H9 (cell line): ENCODE results near the gene CDK5. TPM values are rescaled to one million over a fixed set of nuclear protein-coding genes. Genes with fewer than 3 reads are reported as not detected.
A peak's percentile ranks its signal among the peaks of the same experiment; 100 is the strongest.

Experiments used
- DNase-seq: peaks from one replicate; pipeline ENCODE4 v3.0.0-alpha.2; 2017
- H2AFZ ChIP-seq: one replicate; pipeline ENCODE4 v1.6.1; 2013; ENCODE audit warnings: mild to moderate bottlenecking, low read length, control low read depth, moderate library complexity
- H2AK5ac ChIP-seq: 2 replicates; pipeline ENCODE4 v1.6.1; 2013; ENCODE audit warnings: low read length, control low read depth, mixed read lengths; ENCODE audit not compliant: insufficient read length
- H2BK120ac ChIP-seq: one replicate; pipeline ENCODE4 v1.6.1; 2013; ENCODE audit warnings: low read depth, mild to moderate bottlenecking, low read length, control low read depth, inconsistent platforms; ENCODE audit not compliant: poor library complexity, severe bottlenecking
- H2BK12ac ChIP-seq: 2 replicates; pipeline ENCODE4 v1.6.1; 2013; ENCODE audit warnings: low read length, control low read depth, mixed read lengths, low read depth; ENCODE audit not compliant: insufficient read length
- H2BK15ac ChIP-seq: 2 replicates; pipeline ENCODE4 v1.6.1; 2013; ENCODE audit warnings: low read depth, low read length, control low read depth
- H2BK20ac ChIP-seq: one replicate; pipeline ENCODE4 v1.6.1; 2013; ENCODE audit warnings: low read depth, mild to moderate bottlenecking, low read length, control low read depth, inconsistent platforms; ENCODE audit not compliant: poor library complexity, severe bottlenecking
- H2BK5ac ChIP-seq: 2 replicates; pipeline ENCODE4 v1.6.1; 2013; ENCODE audit warnings: low read length, control low read depth, mixed read lengths; ENCODE audit not compliant: insufficient read length
- H3K14ac ChIP-seq: 2 replicates; pipeline ENCODE4 v1.6.1; 2013; ENCODE audit warnings: low read length, control low read depth; ENCODE audit not compliant: insufficient read depth
- H3K18ac ChIP-seq: 2 replicates; pipeline ENCODE4 v1.6.1; 2013; ENCODE audit warnings: low read depth, mild to moderate bottlenecking, mixed read lengths, low read length, control low read depth; ENCODE audit not compliant: insufficient read length
- H3K23ac ChIP-seq: 2 replicates; pipeline ENCODE4 v1.6.1; 2013; ENCODE audit warnings: low read length, control low read depth, mixed read lengths, low read depth; ENCODE audit not compliant: insufficient read length
- H3K23me2 ChIP-seq: 2 replicates; pipeline ENCODE4 v1.6.1; 2013; ENCODE audit warnings: low read depth, mild to moderate bottlenecking, mixed read lengths, low read length, control low read depth; ENCODE audit not compliant: insufficient read length, poor library complexity, severe bottlenecking
- H3K27ac ChIP-seq: 2 replicates; pipeline ENCODE4 v1.5.1; 2013; ENCODE audit warnings: low read length, control low read depth, mixed read lengths, low read depth; ENCODE audit not compliant: insufficient read length
- H3K27me3 ChIP-seq: 2 replicates; pipeline ENCODE4 v1.6.1; 2013; ENCODE audit warnings: low read length, control low read depth, inconsistent platforms; ENCODE audit not compliant: insufficient read depth
- H3K4ac ChIP-seq: 2 replicates; pipeline ENCODE4 v1.6.1; 2013; ENCODE audit warnings: low read depth, mild to moderate bottlenecking, control low read depth, inconsistent platforms, low read length, moderate library complexity
- H3K4me1 ChIP-seq: 2 replicates; pipeline ENCODE4 v1.6.1; 2013; ENCODE audit warnings: low read length, control low read depth, inconsistent platforms; ENCODE audit not compliant: insufficient read depth
- H3K4me2 ChIP-seq: 2 replicates; pipeline ENCODE4 v1.6.1; 2013; ENCODE audit warnings: low read length, control low read depth, mixed read lengths; ENCODE audit not compliant: insufficient read length, insufficient read depth
- H3K56ac ChIP-seq: 2 replicates; pipeline ENCODE4 v1.6.1; 2013; ENCODE audit warnings: low read depth, mild to moderate bottlenecking, mixed read lengths, low read length, control low read depth; ENCODE audit not compliant: insufficient read length
- H3K79me1 ChIP-seq: 2 replicates; pipeline ENCODE4 v1.6.1; 2013; ENCODE audit warnings: low read depth, mild to moderate bottlenecking, moderate library complexity, low read length, control low read depth, inconsistent platforms; ENCODE audit not compliant: insufficient read depth, poor library complexity, severe bottlenecking
- H3K79me2 ChIP-seq: 2 replicates; pipeline ENCODE4 v1.6.1; 2013; ENCODE audit warnings: low read length, control low read depth, inconsistent platforms; ENCODE audit not compliant: insufficient read depth
- H3K9ac ChIP-seq: 2 replicates; pipeline ENCODE4 v1.6.1; 2013; ENCODE audit warnings: low read length, control low read depth, mixed read lengths; ENCODE audit not compliant: insufficient read length; ENCODE audit errors: extremely low read depth
- H3K9me3 ChIP-seq: one replicate; pipeline ENCODE4 v1.6.1; 2013; ENCODE audit warnings: low read depth, low read length, inconsistent platforms; ENCODE audit not compliant: control insufficient read depth
- H3T11ph ChIP-seq: one replicate; pipeline ENCODE4 v1.6.1; 2013; ENCODE audit warnings: mild to moderate bottlenecking, low read length, control low read depth, inconsistent platforms
- H4K20me1 ChIP-seq: one replicate; pipeline ENCODE4 v1.6.1; 2013; ENCODE audit not compliant: control insufficient read depth, insufficient read length, insufficient read depth
- H4K5ac ChIP-seq: 2 replicates; pipeline ENCODE4 v1.6.1; 2013; ENCODE audit warnings: low read depth, mild to moderate bottlenecking, mixed read lengths, low read length, control low read depth; ENCODE audit not compliant: insufficient read length
- H4K8ac ChIP-seq: replicated peaks from 2 replicates; pipeline ENCODE4 v1.6.1; 2013; ENCODE audit warnings: low read length, control low read depth, mixed read lengths, low read depth; ENCODE audit not compliant: insufficient read length
- H4K91ac ChIP-seq: 2 replicates; pipeline ENCODE4 v1.6.1; 2013; ENCODE audit warnings: low read depth, mild to moderate bottlenecking, moderate library complexity, mixed read lengths, low read length, control low read depth; ENCODE audit not compliant: insufficient read length
- H3K27ac Mint-ChIP-seq, 3 experiments: 2 replicates in 2 of 3; 3 replicates in 1 of 3; pipeline ENCODE4 v1.8.0; 2020 to 2021; ENCODE audit warnings: mixed read lengths in 3 of 3, mild to moderate bottlenecking in 1 of 3, moderate library complexity in 1 of 3
- H3K27me3 Mint-ChIP-seq: 2 replicates; pipeline ENCODE4 v1.8.0; 2021; ENCODE audit warnings: low read depth, mild to moderate bottlenecking, moderate library complexity, mixed read lengths
- H3K36me3 Mint-ChIP-seq, 3 experiments: 2 replicates in 2 of 3; 3 replicates in 1 of 3; pipeline ENCODE4 v1.8.0; 2020 to 2021; ENCODE audit warnings: low read depth in 3 of 3, mixed read lengths in 3 of 3; ENCODE audit not compliant: insufficient read depth in 1 of 3
- H3K4me1 Mint-ChIP-seq, 2 experiments: 2 replicates each; pipeline ENCODE4 v1.8.0; 2020; ENCODE audit warnings: mixed read lengths in 2 of 2
- H3K4me3 Mint-ChIP-seq, 2 experiments: 2 replicates in 1 of 2; 3 replicates in 1 of 2; pipeline ENCODE4 v1.8.0; 2020 to 2021; ENCODE audit warnings: mild to moderate bottlenecking in 2 of 2, mixed read lengths in 2 of 2, moderate library complexity in 1 of 2
- H3K9me3 Mint-ChIP-seq, 2 experiments: 2 replicates in 1 of 2; 3 replicates in 1 of 2; pipeline ENCODE4 v1.8.0; 2020; ENCODE audit warnings: mild to moderate bottlenecking in 2 of 2, mixed read lengths in 2 of 2, moderate library complexity in 1 of 2
- CTCF ChIP-seq: fragments of 200-600 bp; sonication (generic); conservative IDR thresholded peaks from 3 replicates; pipeline ENCODE4 v1.8.0; 2021; ENCODE audit warnings: antibody characterized with exemption, mild to moderate bottlenecking
- WGBS: extraction: QIAGEN DNeasy Blood & Tissue Kit; methylation state at CpG from one replicate; pipeline ENCODE4 v1.1.7; 2013; ENCODE audit warnings: missing lambda C conversion rate, low lambda C conversion rate, mixed read lengths; ENCODE audit not compliant: insufficient read length; ENCODE audit errors: extremely low coverage; 5-methylcytosine and 5-hydroxymethylcytosine counted together
- total RNA-seq: library from RNA; stranded (reverse); gene quantifications from 2 replicates; pipeline ENCODE4 v1.2.1, GENCODE V29; 2021

CDK5 gene
- total RNA-seq, 1 experiment from 2014 or later = 19.9 TPM

GRCh38 chr7:151025924-151026671 is 31.6 kb downstream of the CDK5 start:
- WGBS = no CpG with 5 or more reads among the region's 4 CpGs
- H3K14ac ChIP-seq = no peak overlapping the region
- no peaks in the 10 kb centered on the region for H3K79me2 ChIP-seq
- H2BK12ac ChIP-seq = no peak overlapping the region
- H3K56ac ChIP-seq = no peak overlapping the region
- no peak overlapping the region for H3T11ph ChIP-seq
- H2BK120ac ChIP-seq = peak overlapping the region; percentile 40
- no peak overlapping the region for H3K4ac ChIP-seq
- Mint-ChIP-seq H3K9me3 (no peaks in the 10 kb centered on the region; a peak in 1 of 5 replicates), H3K4me3 (no peak overlapping the region; a peak in 1 of 5 replicates), H3K4me1 (peaks cover 23 to 39% of the 10 kb centered on the region in 2 experiments), H3K36me3 (no peaks in the 10 kb centered on the region; a peak in 1 of 7 replicates), H3K27me3 (peaks cover 39% of the 10 kb centered on the region), H3K27ac (peak overlapping the region in 2 of 3 experiments; percentile 45 to 98; a peak in 3 of 7 replicates)
- no peak overlapping the region for H3K9ac ChIP-seq
- no peak overlapping the region for H4K91ac ChIP-seq
- no peaks in the 10 kb centered on the region for H4K20me1 ChIP-seq
- no peak overlapping the region for H2BK5ac ChIP-seq
- no peak overlapping the region for H3K27ac ChIP-seq
- no peak for DNase-seq
- peaks cover 2% of the 10 kb centered on the region; the same call in 1 of the 2 replicates for H3K4me1 ChIP-seq
- no peak overlapping the region for H3K4me2 ChIP-seq
- H2AK5ac ChIP-seq = no peak overlapping the region
- H3K18ac ChIP-seq = no peak overlapping the region
- H3K79me1 ChIP-seq = no peaks in the 10 kb centered on the region
- no peak overlapping the region for H2AFZ ChIP-seq
- H3K27me3 ChIP-seq = no peaks in the 10 kb centered on the region
- no peaks in the 10 kb centered on the region for H3K9me3 ChIP-seq
- no peak overlapping the region for H4K5ac ChIP-seq
- H2BK15ac ChIP-seq = no peak overlapping the region
- no peak for TF ChIP-seq CTCF
- H3K23me2 ChIP-seq = peaks cover 6% of the 10 kb centered on the region
- H2BK20ac ChIP-seq = no peak overlapping the region
- H3K23ac ChIP-seq = no peak overlapping the region
- no peak overlapping the region for H4K8ac ChIP-seq
